GM10266 (cell line): ENCODE results near the gene DAW1.

ENCODE experiments used
- DNase-seq: peaks from one replicate; pipeline ENCODE4 v3.0.0; 2012; ENCODE audit errors: extremely low spot score
- CTCF ChIP-seq: IDR thresholded peaks from 2 replicates; pipeline ENCODE4 v1.5.1; 2012; ENCODE audit warnings: mild to moderate bottlenecking, low read depth; ENCODE audit not compliant: control insufficient read depth, insufficient read depth; ENCODE audit errors: missing control alignments

The DAW1 gene, protein sequence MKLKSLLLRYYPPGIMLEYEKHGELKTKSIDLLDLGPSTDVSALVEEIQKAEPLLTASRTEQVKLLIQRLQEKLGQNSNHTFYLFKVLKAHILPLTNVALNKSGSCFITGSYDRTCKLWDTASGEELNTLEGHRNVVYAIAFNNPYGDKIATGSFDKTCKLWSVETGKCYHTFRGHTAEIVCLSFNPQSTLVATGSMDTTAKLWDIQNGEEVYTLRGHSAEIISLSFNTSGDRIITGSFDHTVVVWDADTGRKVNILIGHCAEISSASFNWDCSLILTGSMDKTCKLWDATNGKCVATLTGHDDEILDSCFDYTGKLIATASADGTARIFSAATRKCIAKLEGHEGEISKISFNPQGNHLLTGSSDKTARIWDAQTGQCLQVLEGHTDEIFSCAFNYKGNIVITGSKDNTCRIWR

DNA sequence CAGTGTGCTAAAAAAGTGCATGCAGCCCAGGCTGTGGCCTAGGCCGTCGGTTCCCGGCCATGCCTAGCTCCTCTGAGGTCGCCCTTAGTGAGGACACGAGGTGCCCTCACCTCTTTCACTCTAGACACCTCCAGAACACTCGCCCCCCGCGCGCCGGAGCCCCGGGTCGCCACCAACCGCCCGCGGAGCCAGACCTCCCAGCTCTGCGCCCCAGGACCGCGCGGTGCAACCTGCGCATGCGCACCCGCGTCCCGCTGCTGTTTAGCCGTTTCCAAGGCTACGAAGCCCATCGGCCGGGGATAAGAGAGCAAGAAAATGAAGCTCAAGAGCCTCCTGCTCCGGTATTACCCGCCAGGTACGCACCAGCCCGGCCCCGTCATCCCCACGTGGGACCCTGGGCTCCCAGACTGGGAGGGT, at the start of gene DAW1:
Gene DAW1 (plus strand): TSS at position 257 of the 417 bp plus-strand sequence. CDS start 59 bp downstream, at position 316.
- no peak for TF ChIP-seq CTCF
- peak; percentile 79 for DNase-seq

DNA sequence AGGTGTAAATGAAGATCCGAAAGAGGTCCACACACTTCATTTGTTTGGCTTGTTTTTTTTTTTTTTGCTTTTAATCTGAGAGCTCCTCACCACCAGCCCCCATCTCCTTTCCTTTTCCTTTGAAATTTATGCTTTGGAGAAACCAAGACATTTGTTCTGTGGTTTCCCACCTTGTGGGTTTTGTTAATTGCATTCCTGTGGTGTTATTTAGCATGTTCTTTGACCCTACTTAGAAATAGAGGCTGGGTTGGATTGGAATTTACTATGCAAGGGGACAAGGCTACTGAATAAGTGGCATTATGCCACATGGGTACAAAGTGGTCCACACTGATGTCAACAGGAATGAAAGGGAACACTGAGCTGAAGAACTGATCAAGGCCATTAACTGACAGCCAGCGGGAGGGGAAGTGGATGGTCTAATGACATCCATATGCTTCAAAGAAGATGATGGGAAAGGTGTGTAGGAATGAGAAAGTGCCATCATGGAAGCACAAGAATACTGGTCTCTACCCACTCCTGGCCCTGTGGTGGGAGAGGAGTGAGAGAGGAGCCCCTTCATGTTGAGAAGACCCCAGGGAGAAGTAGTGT, 48.9 kb upstream of the DAW1 start:
- no peak for TF ChIP-seq CTCF
- DNase-seq, result no peak

DNA sequence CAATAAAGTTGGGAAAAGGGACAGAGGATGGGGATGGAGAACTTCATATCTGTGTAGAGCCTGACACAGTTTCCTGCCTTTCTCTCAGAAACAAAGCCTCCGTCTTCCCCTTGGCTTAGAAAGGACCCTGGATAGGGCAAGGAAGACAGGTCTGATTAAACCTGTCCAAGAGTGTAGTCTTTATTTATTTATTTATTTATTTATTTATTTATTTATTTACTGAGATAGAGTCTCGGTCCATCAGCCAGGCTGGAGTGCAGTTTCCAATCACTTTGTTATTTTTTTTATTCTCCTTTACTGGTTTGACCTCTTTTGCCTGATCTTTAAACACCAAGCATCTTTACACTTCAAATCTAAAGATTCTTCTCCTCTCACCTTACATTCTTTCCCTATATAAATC, 47.5 kb upstream of the DAW1 start:
- no peak for DNase-seq
- no peak for TF ChIP-seq CTCF

GRCh38 chr2:227824711-227825110, 46.7 kb upstream of the DAW1 start:
- no peak for TF ChIP-seq CTCF
- no peak for DNase-seq

GRCh38 chr2:227826019-227826521, 45.4 kb upstream of the DAW1 start:
- TF ChIP-seq CTCF, result no peak
- no peak for DNase-seq

GRCh38 chr2:227826563-227826962, 44.9 kb upstream of the DAW1 start:
- no peak for DNase-seq
- TF ChIP-seq CTCF, result no peak

GRCh38 chr2:227827143-227827542, 44.3 kb upstream of the DAW1 start:
- no peak for TF ChIP-seq CTCF
- no peak for DNase-seq
